ENCODE results near the gene SECISBP2L. TPM values are rescaled to one million over a fixed set of nuclear protein-coding genes. Genes with fewer than 3 reads are reported as not detected.

SECISBP2L gene
- total RNA-seq, 1 donor = 74.3 TPM

GRCh38 chr15:48963524-48964113 lies 82.6 kb downstream of the SECISBP2L start, which contains the start of gene SHC4:
SHC4 (minus strand) TSS chr15:48963919; CDS start chr15:48963015, 904 bp downstream.
- DNase-seq (ENCODE audit: low read depth) = peak; percentile 83
- H3K4me3 ChIP-seq (ENCODE audit: low read depth, low read length) = peak within 1 kb of the TSS; percentile 69
- TF ChIP-seq CTCF (IDR thresholded peaks at IDR 0.05; ENCODE audit: insufficient read depth, low read depth, low read length) = peak; percentile 32

GRCh38 chr15:48962662-48963523 lies 83.4 kb downstream of the SECISBP2L start:
- DNase-seq (ENCODE audit: low read depth) = peak; percentile 69
- TF ChIP-seq CTCF (IDR thresholded peaks at IDR 0.05; ENCODE audit: insufficient read depth, low read depth, low read length) = no peak
- H3K4me3 ChIP-seq (ENCODE audit: low read depth, low read length) = peak overlapping the region; percentile 69

- no peak overlapping the region for H3K4me3 ChIP-seq (ENCODE audit: low read depth, low read length)
- no peak for DNase-seq (ENCODE audit: low read depth)
- no peak for TF ChIP-seq CTCF (IDR thresholded peaks at IDR 0.05; ENCODE audit: insufficient read depth, low read depth, low read length)
These were observed 90.3 kb downstream of the SECISBP2L start for GRCh38 chr15:48955967-48956366.

- DNase-seq (ENCODE audit: low read depth) = no peak
- no peak overlapping the region for H3K4me3 ChIP-seq (ENCODE audit: low read depth, low read length)
- no peak for TF ChIP-seq CTCF (IDR thresholded peaks at IDR 0.05; ENCODE audit: insufficient read depth, low read depth, low read length)
These were observed 90.9 kb downstream of the SECISBP2L start for GRCh38 chr15:48955370-48955769.

- DNase-seq (ENCODE audit: low read depth) = no peak
- TF ChIP-seq CTCF (IDR thresholded peaks at IDR 0.05; ENCODE audit: insufficient read depth, low read depth, low read length) = no peak
- H3K4me3 ChIP-seq (ENCODE audit: low read depth, low read length) = no peak overlapping the region
These were observed 91.7 kb downstream of the SECISBP2L start for GRCh38 chr15:48954538-48954937.

GRCh38 chr15:48946840-48947187 lies 99.4 kb downstream of the SECISBP2L start:
- H3K4me3 ChIP-seq (ENCODE audit: low read depth, low read length) = no peak overlapping the region
- no peak for TF ChIP-seq CTCF (IDR thresholded peaks at IDR 0.05; ENCODE audit: insufficient read depth, low read depth, low read length)
- DNase-seq (ENCODE audit: low read depth) = no peak

Data from fibroblast of villous mesenchyme (primary cell).